GM23248 (cell line): ENCODE measurements around the gene TP53RK. TPM values are rescaled to one million over a fixed set of nuclear protein-coding genes. Genes with fewer than 3 reads are reported as not detected.

ENCODE experiments used
- DNase-seq: peaks from one replicate; pipeline ENCODE4 v3.0.0-alpha.2; 2015
- H2AFZ ChIP-seq: fragments of 200-600 bp; sonication (generic); 2 replicates; pipeline ENCODE4 v1.6.1; 2016; ENCODE audit warnings: antibody characterized with exemption
- H3F3A ChIP-seq: fragments of 200-600 bp; sonication (generic); 2 replicates; pipeline ENCODE4 v1.6.1; 2016; ENCODE audit warnings: mild to moderate bottlenecking, antibody characterized with exemption, mixed run types; ENCODE audit not compliant: insufficient read depth
- H3K27ac ChIP-seq: fragments of 200-600 bp; sonication (generic); 2 replicates; pipeline ENCODE4 v1.5.1; 2016; ENCODE audit warnings: mild to moderate bottlenecking
- H3K27me3 ChIP-seq: fragments of 200-600 bp; sonication (generic); replicated peaks from 2 replicates; pipeline ENCODE4 v1.6.1; 2016; ENCODE audit warnings: mild to moderate bottlenecking; ENCODE audit not compliant: insufficient read depth
- H3K36me3 ChIP-seq: fragments of 200-600 bp; sonication (generic); 2 replicates; pipeline ENCODE4 v1.6.1; 2016; ENCODE audit warnings: low read depth, mild to moderate bottlenecking
- H3K4me1 ChIP-seq: fragments of 200-600 bp; sonication (generic); 2 replicates; pipeline ENCODE4 v1.6.1; 2016; ENCODE audit warnings: mild to moderate bottlenecking; ENCODE audit not compliant: insufficient read depth
- H3K4me2 ChIP-seq: fragments of 200-600 bp; sonication (generic); one replicate; pipeline ENCODE4 v1.6.1; 2016; ENCODE audit warnings: mild to moderate bottlenecking; ENCODE audit not compliant: unreplicated experiment
- H3K4me3 ChIP-seq: fragments of 200-600 bp; sonication (generic); 2 replicates; pipeline ENCODE4 v1.5.1; 2016; ENCODE audit warnings: mild to moderate bottlenecking
- H3K79me2 ChIP-seq: fragments of 200-600 bp; sonication (generic); 2 replicates; pipeline ENCODE4 v1.6.1; 2016; ENCODE audit warnings: mild to moderate bottlenecking; ENCODE audit not compliant: insufficient read depth
- H3K9ac ChIP-seq: fragments of 200-600 bp; sonication (generic); 2 replicates; pipeline ENCODE4 v1.6.1; 2016; ENCODE audit warnings: mild to moderate bottlenecking
- H3K9me2 ChIP-seq: fragments of 200-600 bp; sonication (generic); 2 replicates; pipeline ENCODE4 v1.6.1; 2016; ENCODE audit warnings: mixed run types, mild to moderate bottlenecking, moderate library complexity; ENCODE audit not compliant: insufficient read depth
- H3K9me3 ChIP-seq: fragments of 200-600 bp; sonication (generic); one replicate; pipeline ENCODE4 v1.6.1; 2017; ENCODE audit warnings: low read depth
- H4K20me1 ChIP-seq: fragments of 200-600 bp; sonication (generic); 2 replicates; pipeline ENCODE4 v1.6.0; 2016; ENCODE audit not compliant: insufficient read depth
- EZH2 ChIP-seq: fragments of 200-600 bp; sonication (generic); IDR thresholded peaks from 2 replicates; pipeline ENCODE4 v1.6.1; 2018; ENCODE audit warnings: antibody characterized with exemption, mild to moderate bottlenecking; ENCODE audit not compliant: insufficient read depth, poor library complexity, severe bottlenecking
- EZH2phosphoT487 ChIP-seq: fragments of 200-600 bp; sonication (generic); IDR thresholded peaks from 2 replicates; pipeline ENCODE4 v1.6.1; 2018; ENCODE audit warnings: antibody characterized with exemption, moderate library complexity, mild to moderate bottlenecking, low read depth; ENCODE audit not compliant: insufficient read depth
- WGBS, 2 experiments: methylation state at CpG; one replicate each; pipeline ENCODE4 v1.1.6; 2015 to 2017; ENCODE audit warnings: low lambda C conversion rate in 2 of 2, low coverage in 1 of 2; ENCODE audit errors: missing lambda C conversion rate in 2 of 2; 5-methylcytosine and 5-hydroxymethylcytosine counted together
- in situ Hi-C: fragments of 300-500 bp; cut with MboI; formaldehyde crosslinking; loops from 2 replicates; pipeline ENCODE4 v1.15.0; 2020
- polyA plus RNA-seq: library from polyadenylated mRNA; unstranded; fragments of >200 nt; fragmentation: Nextera tagmentation; extraction: Ambion mirVana; gene quantifications from 2 replicates; pipeline ENCODE4 v1.2.1, GENCODE V29; 2016
- total RNA-seq: library from RNA; depleted of rRNA; stranded (reverse); fragments of >200 nt; shearing (Covaris generic); gene quantifications from 2 replicates; pipeline ENCODE4 v1.2.3, GENCODE V29; 2014

Gene TP53RK
- total and polyA plus RNA-seq, 2 experiments from 2014 or later: 23.6 to 24.1 TPM

- H3K4me1 ChIP-seq: no peaks in the 10 kb centered on the region
- TF ChIP-seq EZH2phosphoT487 (no peak), EZH2 (no peak)
- no peaks in the 10 kb centered on the region for H3F3A ChIP-seq
- in situ Hi-C loops: no loop called here
- H3K79me2 ChIP-seq: no peaks in the 10 kb centered on the region
- no peak for DNase-seq
- no peak overlapping the region for H2AFZ ChIP-seq
- H3K36me3 ChIP-seq: 0 out of 2 replicates have a peak, but pooled peaks cover 5% of the 10 kb centered on the region
- no peak overlapping the region for H3K4me3 ChIP-seq
- H3K9me2 ChIP-seq: no peaks in the 10 kb centered on the region
- no peak overlapping the region for H3K9ac ChIP-seq
- H3K27me3 ChIP-seq: no peaks in the 10 kb centered on the region
- H3K27ac ChIP-seq: no peak overlapping the region
- 63 to 69% methylated on average over 14 of the region's 14 CpGs for WGBS, 2 experiments
- H4K20me1 ChIP-seq: no peaks in the 10 kb centered on the region
- no peaks in the 10 kb centered on the region for H3K9me3 ChIP-seq
- no peak overlapping the region for H3K4me2 ChIP-seq
These were observed 14.8 kb downstream of the TP53RK start for GRCh38 chr20:46674253-46675083.

GRCh38 chr20:46673394-46674252 is 15.6 kb downstream of the TP53RK start:
- Histone ChIP-seq H3K79me2 (no peaks in the 10 kb centered on the region), H3K4me1 (no peaks in the 10 kb centered on the region), H3K4me3 (no peak overlapping the region), H3K4me2 (no peak overlapping the region), H3K27me3 (no peaks in the 10 kb centered on the region), H3K9me2 (no peaks in the 10 kb centered on the region), H3K27ac (no peak overlapping the region), H3K9me3 (no peaks in the 10 kb centered on the region), H2AFZ (no peak overlapping the region), H3F3A (no peaks in the 10 kb centered on the region), H3K9ac (no peak overlapping the region), H4K20me1 (no peaks in the 10 kb centered on the region), H3K36me3 (0 out of 2 replicates have a peak, but pooled peaks cover 5% of the 10 kb centered on the region)
- WGBS, 2 experiments: 95 to 96% methylated on average over 11 of the region's 11 CpGs
- DNase-seq: no peak
- in situ Hi-C loops: no loop called here
- TF ChIP-seq EZH2phosphoT487 (no peak), EZH2 (no peak)

DNA sequence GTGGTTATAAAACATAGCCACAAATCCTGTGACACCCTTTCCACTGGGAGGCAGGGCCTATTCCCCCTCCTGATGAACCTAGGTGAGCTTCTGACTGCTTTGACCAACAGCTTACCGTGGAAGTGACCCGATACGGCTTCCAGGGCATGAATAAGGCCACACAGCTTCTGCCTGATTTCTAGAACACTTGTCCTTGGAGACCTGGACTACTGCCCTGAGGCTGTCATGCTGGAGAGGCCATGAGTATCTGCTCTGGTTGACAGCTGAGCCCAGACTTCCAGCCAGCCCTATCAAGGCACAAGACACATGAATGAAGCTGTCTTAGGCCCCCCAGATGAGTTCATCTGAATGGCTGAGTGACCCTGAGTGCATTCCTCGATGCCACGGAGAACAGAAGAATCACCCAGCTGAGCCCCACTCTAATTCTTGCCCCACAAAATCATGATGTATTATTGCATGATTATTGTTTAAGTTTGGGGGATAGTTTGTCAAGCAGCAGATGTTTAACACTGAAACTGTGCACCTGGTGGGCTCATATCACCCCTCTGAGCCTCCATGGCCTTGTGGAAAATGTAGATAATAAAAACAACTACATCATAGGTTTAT is 16.6 kb downstream of the TP53RK start:
- 97 to 99% methylated on average over 5 of the region's 5 CpGs for WGBS, 2 experiments
- Histone ChIP-seq H4K20me1 (no peaks in the 10 kb centered on the region), H3K36me3 (0 out of 2 replicates have a peak, but pooled peaks cover 5% of the 10 kb centered on the region), H3K79me2 (no peaks in the 10 kb centered on the region), H3K4me2 (no peak overlapping the region), H3K27me3 (no peaks in the 10 kb centered on the region), H3K9me3 (no peaks in the 10 kb centered on the region), H2AFZ (no peak overlapping the region), H3K27ac (no peak overlapping the region), H3K4me1 (no peaks in the 10 kb centered on the region), H3K9ac (no peak overlapping the region), H3K4me3 (no peak overlapping the region), H3F3A (no peaks in the 10 kb centered on the region), H3K9me2 (no peaks in the 10 kb centered on the region)
- no peak for DNase-seq
- no peak for TF ChIP-seq EZH2phosphoT487
- TF ChIP-seq EZH2: no peak
- in situ Hi-C loops: no loop called here

DNA sequence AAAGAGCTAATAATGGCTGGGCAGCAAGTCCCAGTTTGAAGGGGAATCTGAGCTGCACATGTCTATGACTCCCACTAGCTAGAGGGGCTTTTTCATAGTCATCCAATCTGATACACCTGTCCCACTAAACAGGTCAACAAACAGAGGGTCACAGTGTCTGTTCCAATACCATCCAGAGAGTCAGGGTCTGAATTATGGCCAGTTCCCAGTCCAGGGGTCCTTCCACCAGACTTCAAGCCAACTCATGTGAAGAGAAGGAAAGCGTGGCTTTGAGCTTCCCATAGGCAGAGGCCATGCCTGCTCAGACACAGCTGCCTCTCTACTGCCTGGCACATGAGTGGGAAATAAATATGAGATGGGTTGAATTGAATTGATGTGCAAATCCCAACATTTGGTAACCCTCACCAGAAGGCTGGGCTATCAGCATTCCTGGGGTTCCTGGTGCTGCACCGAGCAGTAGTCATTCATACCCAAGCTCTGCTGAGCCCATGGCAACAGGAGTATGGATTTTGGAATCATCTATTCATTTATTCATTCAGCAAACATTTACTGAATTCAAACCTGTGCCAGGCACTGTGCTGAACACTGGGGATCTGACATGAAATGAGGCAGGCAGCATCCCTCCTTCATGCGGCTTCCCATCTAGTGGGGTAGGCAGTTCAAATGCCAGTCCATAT is 17.2 kb downstream of the TP53RK start:
- in situ Hi-C loops: no loop called here
- Histone ChIP-seq H3F3A (no peaks in the 10 kb centered on the region), H3K4me3 (no peak overlapping the region), H3K27ac (no peak overlapping the region), H3K9me3 (no peaks in the 10 kb centered on the region), H4K20me1 (no peaks in the 10 kb centered on the region), H3K27me3 (no peaks in the 10 kb centered on the region), H3K36me3 (0 out of 2 replicates have a peak, but pooled peaks cover 5% of the 10 kb centered on the region), H3K79me2 (no peaks in the 10 kb centered on the region), H3K4me1 (no peaks in the 10 kb centered on the region), H3K9ac (no peak overlapping the region), H3K4me2 (no peak overlapping the region), H2AFZ (no peak overlapping the region), H3K9me2 (no peaks in the 10 kb centered on the region)
- TF ChIP-seq EZH2 (no peak), EZH2phosphoT487 (no peak)
- WGBS, 2 experiments: 77 to 78% methylated on average over 3 of the region's 3 CpGs
- no peak for DNase-seq
